ENCODE measurements around the gene BBS9. TPM values are rescaled to one million over a fixed set of nuclear protein-coding genes. Genes with fewer than 3 reads are reported as not detected.

The BBS9 gene
- polyA plus RNA-seq, 1 donor from 2014 or later: 7.8 TPM

DNA sequence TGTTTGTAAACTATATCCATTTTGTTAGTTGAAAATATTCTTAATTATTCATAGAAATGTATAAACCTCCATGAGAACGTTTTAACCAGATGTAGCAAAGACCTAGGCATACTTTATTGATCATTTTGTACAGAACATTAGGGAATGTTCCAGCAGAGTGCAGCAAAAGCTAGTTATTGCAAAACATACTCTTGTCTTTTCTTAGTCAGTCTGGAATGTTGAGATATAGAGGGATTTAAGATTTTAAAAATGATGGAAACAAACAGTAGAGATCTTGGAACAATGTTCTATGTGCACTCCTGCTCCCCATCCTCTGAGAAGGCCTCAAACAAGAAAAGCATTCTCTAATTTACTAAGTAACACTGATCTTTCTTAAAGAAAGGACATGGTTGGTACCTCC lies 292.1 kb downstream of the BBS9 start:
- no peaks in the 10 kb centered on the region for H3K27me3 Mint-ChIP-seq
- H3K9me3 Mint-ChIP-seq: no peaks in the 10 kb centered on the region
- peaks cover 2% of the 10 kb centered on the region for H3K36me3 Mint-ChIP-seq
- no peak overlapping the region for H3K27ac Mint-ChIP-seq
- peaks cover 8 to 9% (median 9%) of the 10 kb centered on the region in 3 donors for H3K4me1 Mint-ChIP-seq
- no peak overlapping the region for H3K4me3 Mint-ChIP-seq

DNA sequence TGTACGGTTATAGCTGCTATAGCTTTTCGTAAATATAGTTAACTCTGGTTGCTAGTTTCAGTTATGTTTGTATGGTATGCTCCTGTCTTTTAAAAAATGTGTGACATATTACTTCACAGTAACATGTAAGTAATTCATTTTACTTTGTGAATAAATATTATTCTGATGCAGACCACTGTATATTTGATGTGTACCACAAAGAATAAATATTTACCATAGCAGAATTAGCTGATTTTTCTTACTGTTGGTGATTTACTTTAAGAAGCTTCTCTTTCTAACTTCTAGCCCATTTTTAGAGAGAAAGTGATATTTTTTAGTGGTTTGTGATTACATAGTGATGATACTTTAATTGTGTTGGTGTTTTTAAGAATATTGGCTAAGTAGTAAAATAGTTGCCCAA lies 292.8 kb downstream of the BBS9 start:
- Mint-ChIP-seq H3K4me1 (peaks cover 8 to 10% (median 9%) of the 10 kb centered on the region in 3 donors), H3K27ac (no peak overlapping the region), H3K27me3 (no peaks in the 10 kb centered on the region), H3K9me3 (no peaks in the 10 kb centered on the region), H3K36me3 (peaks cover 2% of the 10 kb centered on the region), H3K4me3 (no peak overlapping the region)

DNA sequence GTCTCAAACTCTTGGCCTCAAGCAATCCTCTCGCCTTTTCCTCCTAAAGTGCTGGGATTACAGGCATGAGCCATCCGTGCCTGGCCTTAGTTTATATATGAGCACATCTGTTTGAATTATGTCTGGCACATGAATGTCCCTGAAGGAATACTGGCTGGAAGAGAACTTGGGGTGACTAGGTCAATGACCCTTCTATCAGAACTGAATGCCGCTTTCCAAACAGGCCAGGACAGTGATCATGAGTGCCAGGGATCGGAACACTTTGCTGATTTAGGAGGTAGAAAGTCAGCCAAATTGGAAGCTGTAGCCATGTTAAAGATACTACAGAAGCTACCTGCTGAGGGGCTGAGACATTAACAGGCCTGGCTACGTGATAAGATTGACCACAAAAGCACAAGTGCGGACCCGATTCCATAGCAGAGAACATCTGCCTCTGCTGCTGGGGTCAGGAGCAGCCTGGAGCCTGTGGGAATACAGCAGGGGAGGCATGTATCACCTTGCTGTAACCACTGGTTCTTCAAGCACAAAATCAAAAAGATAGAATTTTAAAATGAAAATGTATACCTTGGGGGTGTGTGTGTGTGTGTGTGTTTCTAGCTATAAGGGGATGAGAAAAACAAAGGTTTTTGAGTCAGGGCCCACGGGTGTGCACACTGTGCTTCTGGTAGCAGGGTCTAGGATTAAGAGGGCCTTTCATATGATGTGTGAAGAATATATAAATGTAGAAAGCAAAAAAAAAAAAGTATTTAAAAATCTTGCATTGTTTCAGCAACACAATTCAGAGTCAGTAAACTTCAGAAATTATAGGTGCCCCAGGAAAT lies 293.7 kb downstream of the BBS9 start:
- H3K9me3 Mint-ChIP-seq: no peaks in the 10 kb centered on the region
- peaks cover 2% of the 10 kb centered on the region for H3K36me3 Mint-ChIP-seq
- peaks cover 8 to 18% (median 13%) of the 10 kb centered on the region in 3 donors for H3K4me1 Mint-ChIP-seq
- peak overlapping the region in 1 of 4 donors; percentile 17 for H3K4me3 Mint-ChIP-seq
- peak overlapping the region in 2 of 3 donors; percentile 13 to 25 for H3K27ac Mint-ChIP-seq
- no peaks in the 10 kb centered on the region for H3K27me3 Mint-ChIP-seq

DNA sequence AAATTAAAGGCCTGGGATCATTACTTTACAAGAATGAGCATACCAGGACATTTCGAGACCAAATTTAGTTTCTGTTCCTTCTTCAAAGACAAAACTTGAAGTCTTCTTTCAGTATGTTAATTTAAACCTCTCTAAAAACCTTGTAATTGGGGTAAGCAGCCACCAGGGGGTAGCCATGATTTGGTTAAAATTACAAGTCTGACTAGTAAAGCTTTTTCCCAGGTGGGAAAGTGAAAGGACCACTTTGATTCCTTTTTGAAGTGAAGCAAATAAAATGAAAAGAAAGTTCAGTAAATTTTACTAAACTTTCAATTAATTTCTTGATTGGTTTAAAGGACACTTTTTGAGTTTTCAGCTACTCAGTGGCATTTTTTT lies 294.3 kb downstream of the BBS9 start:
- no peaks in the 10 kb centered on the region for H3K9me3 Mint-ChIP-seq
- peaks cover 8 to 22% (median 13%) of the 10 kb centered on the region in 3 donors for H3K4me1 Mint-ChIP-seq
- H3K27ac Mint-ChIP-seq: peak overlapping the region in 1 of 3 donors; percentile 13
- H3K4me3 Mint-ChIP-seq: peak overlapping the region in 1 of 4 donors; percentile 17
- H3K36me3 Mint-ChIP-seq: peaks cover 2% of the 10 kb centered on the region
- no peaks in the 10 kb centered on the region for H3K27me3 Mint-ChIP-seq

DNA sequence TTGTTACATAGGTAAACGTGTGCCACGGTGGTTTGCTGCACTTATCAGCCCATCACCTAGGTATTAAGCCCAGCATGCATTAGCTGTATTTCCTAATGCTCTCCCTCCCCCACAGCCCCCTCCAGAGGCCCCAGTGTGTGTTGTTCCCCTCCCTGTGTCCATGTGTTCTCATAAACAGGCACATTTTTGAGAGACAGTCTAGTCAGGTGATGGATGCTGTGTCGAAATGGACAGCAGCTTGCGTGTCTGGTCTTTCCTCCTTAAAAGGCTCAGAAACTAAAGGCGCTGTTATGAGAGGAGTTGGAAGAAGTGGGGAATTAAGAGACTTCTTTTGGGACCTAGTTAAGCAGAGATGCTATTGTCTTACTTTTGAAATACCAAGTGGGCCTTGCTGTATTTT lies 296.0 kb downstream of the BBS9 start:
- Mint-ChIP-seq H3K9me3 (no peaks in the 10 kb centered on the region), H3K36me3 (peaks cover 2% of the 10 kb centered on the region), H3K27ac (peak overlapping the region in 1 of 3 donors; percentile 71), H3K4me3 (no peak overlapping the region), H3K4me1 (peaks cover 8 to 22% (median 13%) of the 10 kb centered on the region in 3 donors), H3K27me3 (no peaks in the 10 kb centered on the region)

DNA sequence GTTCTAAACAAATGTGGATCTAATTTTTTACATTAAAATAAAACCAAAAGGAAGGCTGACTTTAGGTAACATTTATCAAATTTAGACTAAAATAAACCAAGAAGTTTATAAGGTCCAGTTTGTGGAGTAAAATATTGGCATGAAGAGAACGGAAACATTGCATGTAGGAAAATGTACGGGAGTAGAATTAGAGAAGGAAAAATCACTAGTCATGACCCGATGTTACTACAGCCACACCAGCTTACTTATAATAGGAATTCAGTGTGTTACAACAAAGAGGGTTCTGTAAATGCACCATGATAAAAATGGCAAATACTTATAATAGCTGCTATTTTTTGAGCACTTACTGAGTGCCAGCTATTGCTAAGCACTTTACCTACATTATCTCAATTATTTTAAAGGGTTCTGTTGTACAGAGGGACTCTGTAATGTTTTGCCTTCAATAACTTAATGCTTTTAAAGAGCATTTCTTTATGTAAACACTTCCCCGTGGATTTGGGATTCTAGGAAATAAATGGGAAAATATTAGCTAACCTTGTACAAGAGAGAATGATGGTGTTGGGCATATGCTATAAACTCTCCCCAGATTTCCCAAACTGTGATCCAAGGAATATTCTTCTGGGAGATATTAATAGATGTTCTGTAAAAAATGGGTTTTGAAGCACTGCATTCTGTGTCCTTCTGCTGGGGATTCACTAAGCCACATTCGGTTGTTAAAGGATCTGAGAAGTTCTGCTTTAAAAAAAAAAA lies 296.7 kb downstream of the BBS9 start:
- Mint-ChIP-seq H3K9me3 (no peaks in the 10 kb centered on the region), H3K27me3 (no peaks in the 10 kb centered on the region), H3K27ac (no peak overlapping the region), H3K4me1 (peaks cover 8 to 22% (median 13%) of the 10 kb centered on the region in 3 donors), H3K36me3 (no peaks in the 10 kb centered on the region), H3K4me3 (no peak overlapping the region)

DNA sequence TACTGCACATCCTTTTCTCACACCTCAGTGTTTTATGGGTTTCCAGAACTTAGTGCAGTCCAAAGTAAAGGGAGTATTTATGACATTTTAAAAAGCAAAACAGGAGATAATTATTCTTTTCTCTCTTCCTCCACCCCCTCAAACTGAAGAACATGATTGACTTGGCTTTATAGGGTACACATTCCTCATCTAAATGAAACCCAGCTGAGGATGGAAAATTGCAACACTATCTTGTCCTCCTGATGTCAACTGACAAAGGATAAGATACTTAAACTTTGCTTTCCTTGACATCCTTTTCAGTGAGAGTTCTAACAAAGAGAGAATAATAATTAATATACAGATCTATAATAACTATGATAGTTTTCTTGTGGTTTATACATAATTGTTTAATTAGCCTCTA lies 299.1 kb downstream of the BBS9 start:
- H3K27ac Mint-ChIP-seq: no peak overlapping the region
- peaks cover 2 to 20% (median 7%) of the 10 kb centered on the region in 3 donors for H3K4me1 Mint-ChIP-seq
- H3K36me3 Mint-ChIP-seq: no peaks in the 10 kb centered on the region
- H3K9me3 Mint-ChIP-seq: no peaks in the 10 kb centered on the region
- no peaks in the 10 kb centered on the region for H3K27me3 Mint-ChIP-seq
- H3K4me3 Mint-ChIP-seq: no peak overlapping the region

DNA sequence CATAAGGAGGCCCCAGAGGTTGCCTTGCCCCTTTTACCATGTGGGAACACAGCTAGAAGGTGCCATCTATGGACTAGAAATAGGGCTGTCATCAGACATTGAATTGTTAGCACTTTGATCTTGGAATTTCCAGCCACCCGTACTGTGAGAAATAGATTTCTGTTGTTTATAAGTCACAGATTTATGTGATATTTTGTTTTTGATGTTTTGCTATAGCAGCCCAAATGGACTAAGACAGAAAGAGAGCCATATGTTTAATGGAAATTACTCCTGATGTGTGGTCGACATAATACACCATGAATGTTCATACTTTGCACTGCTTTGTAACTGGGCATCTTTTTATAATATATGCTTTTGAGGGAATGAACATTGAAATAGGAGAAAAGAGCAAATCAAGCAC lies 302.2 kb downstream of the BBS9 start:
- no peak overlapping the region for H3K27ac Mint-ChIP-seq
- peaks cover 0 to 12% (median 4%) of the 10 kb centered on the region in 3 donors for H3K4me1 Mint-ChIP-seq
- H3K4me3 Mint-ChIP-seq: no peak overlapping the region
- H3K36me3 Mint-ChIP-seq: peaks cover 4% of the 10 kb centered on the region
- no peaks in the 10 kb centered on the region for H3K27me3 Mint-ChIP-seq
- H3K9me3 Mint-ChIP-seq: no peaks in the 10 kb centered on the region

DNA sequence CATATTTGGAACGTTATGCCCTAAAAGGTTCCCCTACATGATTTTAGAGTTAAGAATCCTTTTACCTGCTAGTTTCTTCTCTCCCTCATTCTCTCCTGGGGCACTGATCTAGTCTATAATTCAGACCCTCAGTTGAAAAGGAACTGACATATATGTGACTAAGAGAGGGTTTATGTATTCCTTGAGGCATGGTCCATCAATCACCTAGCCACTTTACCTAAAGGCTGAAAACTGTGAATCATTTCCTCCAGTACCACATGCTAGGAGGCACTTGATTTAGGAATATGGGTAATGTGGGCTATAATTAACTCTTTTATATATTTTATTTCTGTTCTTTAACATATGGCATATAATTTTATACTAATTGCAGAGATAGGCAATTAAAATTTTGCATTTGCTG lies 303.5 kb downstream of the BBS9 start:
- Mint-ChIP-seq H3K4me3 (no peak overlapping the region), H3K4me1 (peaks cover 0 to 5% (median 0%) of the 10 kb centered on the region in 3 donors), H3K9me3 (no peaks in the 10 kb centered on the region), H3K27me3 (no peaks in the 10 kb centered on the region), H3K36me3 (peaks cover 4% of the 10 kb centered on the region), H3K27ac (no peak overlapping the region)

DNA sequence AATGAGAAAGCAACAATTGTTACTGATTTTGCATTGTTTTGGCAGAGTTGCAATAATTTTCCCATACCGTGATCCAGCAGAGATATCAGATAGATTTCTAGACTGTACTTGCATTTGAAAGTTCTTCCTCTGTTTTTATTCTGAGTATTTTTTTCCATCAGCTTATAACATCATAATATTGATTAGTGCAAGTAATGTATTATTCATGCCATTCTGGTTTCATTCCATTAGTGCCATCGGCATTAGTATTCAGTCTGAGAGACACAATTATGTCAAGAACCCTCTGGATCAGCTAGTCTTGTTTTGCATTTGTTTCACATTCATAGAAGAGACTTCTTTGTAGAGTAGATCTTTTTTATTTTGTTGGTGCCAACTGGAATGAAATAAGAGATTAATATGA lies 304.0 kb downstream of the BBS9 start:
- no peaks in the 10 kb centered on the region for H3K27me3 Mint-ChIP-seq

DNA sequence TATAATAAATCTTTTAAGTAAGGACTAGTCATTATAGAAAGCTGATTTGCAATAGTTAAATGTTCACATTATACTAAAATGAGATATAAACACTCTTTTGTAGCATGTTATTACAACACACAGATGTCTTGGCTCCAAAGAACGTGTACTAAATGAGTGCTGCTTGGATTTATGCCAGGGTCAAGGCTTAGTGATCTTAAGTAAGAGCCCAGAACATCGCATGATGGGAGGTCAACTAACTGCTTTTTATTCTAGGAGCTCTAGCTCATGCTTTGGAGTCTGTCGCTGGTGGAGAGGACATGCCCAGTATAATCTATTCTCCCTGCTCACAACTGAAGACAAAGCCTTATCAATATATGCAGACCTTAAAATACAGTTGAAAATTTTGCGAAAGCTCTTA lies 315.1 kb downstream of the BBS9 start:
- no peak overlapping the region for H3K27ac Mint-ChIP-seq
- no peaks in the 10 kb centered on the region for H3K9me3 Mint-ChIP-seq
- H3K36me3 Mint-ChIP-seq: peaks cover 4% of the 10 kb centered on the region
- H3K4me1 Mint-ChIP-seq: peaks cover 0 to 6% (median 0%) of the 10 kb centered on the region in 3 donors
- no peak overlapping the region for H3K4me3 Mint-ChIP-seq
- H3K27me3 Mint-ChIP-seq: no peaks in the 10 kb centered on the region

More for the DNA sequence above, 304.0 kb downstream of the BBS9 start:
- no peak overlapping the region for H3K27ac Mint-ChIP-seq
- no peak overlapping the region for H3K4me3 Mint-ChIP-seq
- no peaks in the 10 kb centered on the region for H3K9me3 Mint-ChIP-seq
- H3K4me1 Mint-ChIP-seq: peaks cover 0 to 3% (median 0%) of the 10 kb centered on the region in 3 donors
- H3K36me3 Mint-ChIP-seq: peaks cover 4% of the 10 kb centered on the region

DNA sequence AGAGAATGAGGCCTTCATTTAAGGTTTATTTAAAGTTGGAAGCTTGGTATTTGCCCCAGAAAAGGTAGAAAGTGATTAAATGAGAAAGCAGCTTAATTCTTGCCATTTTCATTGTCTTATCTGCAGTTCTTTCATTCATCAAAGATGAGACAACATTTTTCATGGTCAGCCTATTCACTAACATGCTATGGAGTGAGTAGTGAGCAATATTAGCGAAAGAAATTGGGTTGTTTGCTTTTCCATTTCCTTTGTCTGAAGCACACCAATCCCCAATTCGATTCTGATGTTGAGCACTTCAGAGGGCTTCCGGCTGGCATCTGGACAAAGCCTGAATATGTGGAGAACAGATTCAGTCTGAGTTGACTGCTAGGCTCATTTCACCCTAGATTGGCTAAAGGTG lies 317.2 kb downstream of the BBS9 start:
- Mint-ChIP-seq H3K27ac (no peak overlapping the region), H3K4me1 (peaks cover 0 to 9% (median 0%) of the 10 kb centered on the region in 3 donors), H3K4me3 (peak overlapping the region in 1 of 4 donors; percentile 9), H3K36me3 (peaks cover 4% of the 10 kb centered on the region), H3K27me3 (no peaks in the 10 kb centered on the region), H3K9me3 (peaks cover 0 to 2% (median 0%) of the 10 kb centered on the region in 3 donors)

DNA sequence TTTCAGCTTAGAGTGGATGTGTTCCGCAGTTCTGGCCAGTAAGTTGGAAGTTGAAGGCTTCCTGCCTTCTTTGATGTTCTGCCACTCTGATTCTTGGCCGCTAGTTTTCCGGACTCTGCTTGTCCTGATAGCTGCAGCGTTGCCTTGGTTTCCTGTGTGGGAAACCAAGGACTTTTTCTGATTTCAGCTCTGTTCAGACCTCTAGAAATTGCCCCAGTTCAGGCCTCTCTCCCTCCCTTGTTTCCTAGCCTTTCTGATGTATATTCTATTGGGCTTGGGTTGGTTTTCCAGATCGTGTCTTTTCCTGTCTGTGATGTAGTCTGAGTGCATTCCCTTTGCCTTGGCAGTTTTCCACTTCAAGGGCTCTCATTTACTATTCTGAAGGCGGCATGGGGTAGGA lies 318.7 kb downstream of the BBS9 start:
- Mint-ChIP-seq H3K27me3 (no peaks in the 10 kb centered on the region), H3K27ac (peak overlapping the region in 1 of 3 donors; percentile 35), H3K4me3 (no peak overlapping the region)

DNA sequence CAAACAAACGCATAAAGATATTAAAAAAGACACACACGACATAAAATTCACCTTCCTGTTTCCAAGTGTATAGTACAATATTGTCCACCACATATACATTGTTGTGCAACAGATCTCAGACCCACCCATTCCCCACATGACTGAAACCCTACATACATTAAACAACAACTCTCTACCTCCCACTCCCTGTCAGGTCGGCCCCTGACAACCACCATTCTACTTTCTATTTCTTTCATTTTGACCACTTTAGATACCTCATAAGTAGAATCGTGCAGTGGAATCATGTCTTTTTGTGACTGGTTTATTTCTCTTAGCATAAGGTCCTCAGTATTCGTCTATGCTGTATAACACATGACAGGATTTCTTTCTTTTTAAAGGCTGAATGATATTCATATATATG lies 320.5 kb downstream of the BBS9 start:
- Mint-ChIP-seq H3K4me1 (peaks cover 0 to 9% (median 0%) of the 10 kb centered on the region in 3 donors), H3K27ac (no peak overlapping the region), H3K27me3 (no peaks in the 10 kb centered on the region), H3K9me3 (peaks cover 0 to 2% (median 0%) of the 10 kb centered on the region in 3 donors), H3K36me3 (peaks cover 4% of the 10 kb centered on the region), H3K4me3 (no peak overlapping the region)

More for the DNA sequence above, 318.7 kb downstream of the BBS9 start:
- H3K9me3 Mint-ChIP-seq: peaks cover 0 to 2% (median 0%) of the 10 kb centered on the region in 3 donors
- peaks cover 0 to 9% (median 0%) of the 10 kb centered on the region in 3 donors for H3K4me1 Mint-ChIP-seq
- peaks cover 4% of the 10 kb centered on the region for H3K36me3 Mint-ChIP-seq

DNA sequence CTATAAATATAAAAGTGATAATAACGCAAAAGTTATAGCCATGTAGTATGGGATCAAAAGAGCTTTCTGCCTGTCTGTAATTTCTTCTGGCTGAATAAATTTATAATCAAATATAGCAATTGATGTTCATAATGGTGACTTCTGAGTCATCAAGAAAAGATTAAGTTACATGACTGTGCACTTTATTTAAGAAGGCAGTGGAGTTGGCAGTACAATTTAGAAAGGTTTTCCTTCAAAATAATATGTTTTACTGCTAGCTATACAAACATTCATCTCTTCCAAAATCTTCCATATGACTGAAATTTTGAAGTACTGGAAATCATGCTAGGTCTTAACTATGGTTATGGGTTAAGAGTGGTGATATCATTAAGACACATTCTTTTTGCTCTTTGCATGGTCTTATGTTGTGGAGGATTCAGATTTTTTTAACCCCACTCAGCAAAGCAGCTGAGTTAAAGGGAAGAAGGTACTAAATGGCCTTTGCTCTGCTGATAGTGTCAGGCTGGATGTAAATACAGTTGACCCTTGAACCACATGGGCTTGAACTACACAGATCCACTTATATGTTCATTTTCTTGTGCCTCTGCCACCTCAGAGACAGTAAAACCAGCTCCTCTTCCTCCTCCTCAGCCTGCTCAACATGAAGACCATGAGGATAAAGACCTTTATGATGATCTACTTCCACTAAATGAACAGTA lies 323.6 kb downstream of the BBS9 start:
- Mint-ChIP-seq H3K9me3 (peaks cover 0 to 2% (median 0%) of the 10 kb centered on the region in 3 donors), H3K27me3 (no peaks in the 10 kb centered on the region), H3K27ac (no peak overlapping the region), H3K4me3 (no peak overlapping the region), H3K4me1 (peaks cover 0 to 9% (median 0%) of the 10 kb centered on the region in 3 donors), H3K36me3 (peaks cover 3% of the 10 kb centered on the region)
